Measurements from ENCODE around the gene HNRNPDL.

DNA sequence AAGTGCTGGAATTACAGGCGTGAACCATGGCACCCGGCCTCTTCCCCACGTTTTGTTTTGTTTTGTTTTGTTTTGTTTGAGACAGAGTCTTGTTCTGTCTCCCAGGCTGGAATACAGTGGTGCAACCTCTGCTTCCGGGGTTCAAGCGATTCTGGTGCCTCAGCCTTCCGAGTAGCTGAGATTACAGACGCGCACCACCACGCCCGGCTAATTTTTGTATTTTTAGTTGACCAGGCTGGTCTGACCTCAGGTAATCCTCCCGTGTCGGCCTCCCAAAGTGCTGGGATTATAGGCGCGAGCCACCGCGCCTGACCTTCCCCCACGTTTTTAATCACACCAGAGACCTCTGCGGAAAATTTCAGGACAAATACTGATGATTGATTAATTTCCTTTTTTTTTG, 2.3 kb upstream of the HNRNPDL start:
- TF ChIP-seq, protein P1, sequence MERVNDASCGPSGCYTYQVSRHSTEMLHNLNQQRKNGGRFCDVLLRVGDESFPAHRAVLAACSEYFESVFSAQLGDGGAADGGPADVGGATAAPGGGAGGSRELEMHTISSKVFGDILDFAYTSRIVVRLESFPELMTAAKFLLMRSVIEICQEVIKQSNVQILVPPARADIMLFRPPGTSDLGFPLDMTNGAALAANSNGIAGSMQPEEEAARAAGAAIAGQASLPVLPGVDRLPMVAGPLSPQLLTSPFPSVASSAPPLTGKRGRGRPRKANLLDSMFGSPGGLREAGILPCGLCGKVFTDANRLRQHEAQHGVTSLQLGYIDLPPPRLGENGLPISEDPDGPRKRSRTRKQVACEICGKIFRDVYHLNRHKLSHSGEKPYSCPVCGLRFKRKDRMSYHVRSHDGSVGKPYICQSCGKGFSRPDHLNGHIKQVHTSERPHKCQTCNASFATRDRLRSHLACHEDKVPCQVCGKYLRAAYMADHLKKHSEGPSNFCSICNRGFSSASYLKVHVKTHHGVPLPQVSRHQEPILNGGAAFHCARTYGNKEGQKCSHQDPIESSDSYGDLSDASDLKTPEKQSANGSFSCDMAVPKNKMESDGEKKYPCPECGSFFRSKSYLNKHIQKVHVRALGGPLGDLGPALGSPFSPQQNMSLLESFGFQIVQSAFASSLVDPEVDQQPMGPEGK (CRISPR knock-in tag; IDR thresholded peaks at IDR 0.05; ENCODE audit: borderline replicate concordance), result no peak
- no peak for TF ChIP-seq ZFP30 (CRISPR knock-in tag; IDR thresholded peaks at IDR 0.05)
- no peak for TF ChIP-seq OSR1 (CRISPR knock-in tag; IDR thresholded peaks at IDR 0.05)
- no peak for TF ChIP-seq TOX (CRISPR knock-in tag; IDR thresholded peaks at IDR 0.05; ENCODE audit: borderline replicate concordance)
- TF ChIP-seq, protein P2, sequence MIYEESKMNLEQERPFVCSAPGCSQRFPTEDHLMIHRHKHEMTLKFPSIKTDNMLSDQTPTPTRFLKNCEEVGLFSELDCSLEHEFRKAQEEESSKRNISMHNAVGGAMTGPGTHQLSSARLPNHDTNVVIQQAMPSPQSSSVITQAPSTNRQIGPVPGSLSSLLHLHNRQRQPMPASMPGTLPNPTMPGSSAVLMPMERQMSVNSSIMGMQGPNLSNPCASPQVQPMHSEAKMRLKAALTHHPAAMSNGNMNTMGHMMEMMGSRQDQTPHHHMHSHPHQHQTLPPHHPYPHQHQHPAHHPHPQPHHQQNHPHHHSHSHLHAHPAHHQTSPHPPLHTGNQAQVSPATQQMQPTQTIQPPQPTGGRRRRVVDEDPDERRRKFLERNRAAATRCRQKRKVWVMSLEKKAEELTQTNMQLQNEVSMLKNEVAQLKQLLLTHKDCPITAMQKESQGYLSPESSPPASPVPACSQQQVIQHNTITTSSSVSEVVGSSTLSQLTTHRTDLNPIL (CRISPR knock-in tag; IDR thresholded peaks at IDR 0.05; ENCODE audit: low read depth), result no peak
- TF ChIP-seq, protein P3, sequence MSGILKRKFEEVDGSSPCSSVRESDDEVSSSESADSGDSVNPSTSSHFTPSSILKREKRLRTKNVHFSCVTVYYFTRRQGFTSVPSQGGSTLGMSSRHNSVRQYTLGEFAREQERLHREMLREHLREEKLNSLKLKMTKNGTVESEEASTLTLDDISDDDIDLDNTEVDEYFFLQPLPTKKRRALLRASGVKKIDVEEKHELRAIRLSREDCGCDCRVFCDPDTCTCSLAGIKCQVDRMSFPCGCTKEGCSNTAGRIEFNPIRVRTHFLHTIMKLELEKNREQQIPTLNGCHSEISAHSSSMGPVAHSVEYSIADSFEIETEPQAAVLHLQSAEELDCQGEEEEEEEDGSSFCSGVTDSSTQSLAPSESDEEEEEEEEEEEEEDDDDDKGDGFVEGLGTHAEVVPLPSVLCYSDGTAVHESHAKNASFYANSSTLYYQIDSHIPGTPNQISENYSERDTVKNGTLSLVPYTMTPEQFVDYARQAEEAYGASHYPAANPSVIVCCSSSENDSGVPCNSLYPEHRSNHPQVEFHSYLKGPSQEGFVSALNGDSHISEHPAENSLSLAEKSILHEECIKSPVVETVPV (CRISPR knock-in tag; IDR thresholded peaks at IDR 0.05), result no peak
- TF ChIP-seq CSDC2 (CRISPR knock-in tag; IDR thresholded peaks at IDR 0.05), result no peak
- no peak for TF ChIP-seq ZNF8 (CRISPR knock-in tag; IDR thresholded peaks at IDR 0.05)
- TF ChIP-seq ZNF565 (CRISPR knock-in tag; conservative IDR thresholded peaks at IDR 0.05; ENCODE audit: low read depth), result no peak

Data from SK-N-SH treated with all-trans-retinoic acid at 6 μM for 48 hours (cell line).